ENCODE results near the gene CDCA7L. TPM values are rescaled to one million over a fixed set of nuclear protein-coding genes. Genes with fewer than 3 reads are reported as not detected.

CDCA7L gene
- polyA plus RNA-seq (ENCODE audit: insufficient read length), result 16.0 TPM

GRCh38 chr7:21945454-21946221 is at the start of gene CDCA7L:
TSS of gene CDCA7L (minus strand) at chr7:21945899. CDS start at chr7:21945804, 95 bp downstream.
- peak; percentile 75 for DNase-seq

GRCh38 chr7:21986096-21986495 is 40.4 kb upstream of the CDCA7L start:
- DNase-seq, result no peak

GRCh38 chr7:21984042-21984441 is 38.3 kb upstream of the CDCA7L start:
- no peak for DNase-seq

GRCh38 chr7:21983056-21983455 is 37.4 kb upstream of the CDCA7L start:
- no peak for DNase-seq

GRCh38 chr7:21981524-21981923 is 35.8 kb upstream of the CDCA7L start:
- no peak for DNase-seq

DNA sequence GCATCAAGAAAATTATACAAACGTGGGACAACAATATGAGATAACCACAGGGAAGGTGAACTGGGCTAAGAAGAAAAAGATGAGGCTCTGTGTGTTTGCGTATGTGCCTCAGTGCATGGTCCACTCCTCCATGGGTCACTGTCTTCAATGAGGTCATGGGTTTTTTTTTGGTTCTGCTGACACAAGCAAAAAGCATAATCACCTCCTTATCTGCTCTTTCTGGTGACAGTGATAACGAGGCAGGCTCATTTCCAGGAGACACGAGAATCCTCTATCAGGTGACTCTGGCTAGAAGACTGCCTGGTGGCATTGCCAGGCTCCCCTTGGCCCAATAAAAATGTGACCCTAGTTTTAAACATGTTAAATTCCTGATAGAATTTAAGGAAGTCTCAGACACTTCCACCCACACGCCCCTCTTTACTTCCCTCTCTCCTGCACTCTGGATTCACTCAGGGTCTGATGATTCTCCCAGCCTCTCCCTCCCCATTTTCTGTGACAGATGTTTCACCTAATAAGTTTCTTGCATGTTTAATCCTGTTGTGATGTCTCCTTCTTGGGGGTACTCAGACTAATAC is 35.3 kb upstream of the CDCA7L start:
- no peak for DNase-seq

GRCh38 chr7:21972397-21972784 is 26.7 kb upstream of the CDCA7L start:
- DNase-seq, result no peak

DNA sequence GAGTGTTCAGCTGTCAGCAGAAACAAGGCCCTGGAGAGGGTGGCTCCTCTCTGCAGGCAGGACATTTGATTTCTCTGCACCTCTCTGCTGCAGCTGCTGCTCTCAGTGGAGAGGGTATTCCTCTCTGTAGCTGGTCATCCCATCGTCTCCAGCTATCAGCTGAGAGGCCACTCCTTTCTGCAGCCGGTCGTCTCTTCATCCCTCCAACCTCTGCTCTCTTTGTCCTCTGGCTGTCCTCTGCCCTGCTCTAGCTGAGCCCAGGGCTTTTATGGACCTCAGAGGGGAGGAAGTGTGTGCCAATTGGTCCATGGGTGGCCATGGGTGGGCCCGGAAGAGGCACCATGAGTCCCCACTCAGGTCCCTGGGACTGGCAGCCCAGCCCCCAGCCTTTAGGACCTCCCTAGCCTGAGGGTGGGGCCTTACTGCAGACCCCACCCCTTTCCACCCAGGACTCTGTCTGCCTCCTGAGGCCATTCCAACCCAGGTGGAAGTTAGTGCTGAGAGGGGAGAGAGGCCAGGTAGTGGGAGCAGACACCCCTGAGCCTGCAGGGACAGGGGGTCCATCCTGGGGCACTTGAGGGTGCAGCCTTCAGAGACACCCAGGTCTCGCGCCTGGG is 26.2 kb upstream of the CDCA7L start:
- DNase-seq, result no peak

DNA sequence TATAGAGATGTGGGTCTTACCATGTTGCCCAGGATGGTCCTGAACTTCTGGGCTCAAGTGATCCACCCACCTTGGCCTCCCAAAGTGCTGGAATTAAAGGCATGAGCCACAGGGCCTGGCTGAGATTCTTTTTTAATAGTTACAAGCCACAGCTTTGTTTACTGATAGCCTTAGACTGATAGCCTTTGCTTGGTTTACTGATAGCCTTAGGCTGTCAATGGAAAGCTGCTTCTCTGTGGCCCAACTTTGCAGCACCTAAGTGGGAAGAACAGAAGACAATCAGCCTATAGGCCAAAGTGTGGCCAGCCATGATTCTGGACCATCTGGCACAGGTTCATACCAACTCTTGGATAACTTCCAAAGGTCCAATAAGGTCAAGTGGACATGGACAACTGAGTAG is 24.1 kb upstream of the CDCA7L start:
- no peak for DNase-seq

DNA sequence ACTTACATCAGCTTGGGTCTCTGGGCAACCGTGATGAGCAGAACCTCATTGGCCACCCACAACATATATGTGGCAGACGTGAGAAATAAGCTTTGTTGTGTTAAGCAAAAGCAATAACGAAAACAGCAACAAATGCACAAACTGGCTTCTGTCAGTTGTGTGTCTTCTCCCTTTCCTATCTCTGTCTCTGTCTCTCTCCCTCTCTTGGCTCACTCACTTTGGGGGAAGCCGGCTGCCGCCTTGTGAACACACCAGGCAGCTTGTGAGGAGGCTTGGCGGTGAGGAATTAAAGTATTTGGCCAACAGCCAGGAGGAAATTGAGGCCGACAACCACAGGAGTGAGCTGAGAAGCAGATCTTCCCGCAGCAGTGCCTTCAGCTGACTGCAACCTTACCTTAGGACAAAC is 21.9 kb upstream of the CDCA7L start:
- DNase-seq, result no peak

DNA sequence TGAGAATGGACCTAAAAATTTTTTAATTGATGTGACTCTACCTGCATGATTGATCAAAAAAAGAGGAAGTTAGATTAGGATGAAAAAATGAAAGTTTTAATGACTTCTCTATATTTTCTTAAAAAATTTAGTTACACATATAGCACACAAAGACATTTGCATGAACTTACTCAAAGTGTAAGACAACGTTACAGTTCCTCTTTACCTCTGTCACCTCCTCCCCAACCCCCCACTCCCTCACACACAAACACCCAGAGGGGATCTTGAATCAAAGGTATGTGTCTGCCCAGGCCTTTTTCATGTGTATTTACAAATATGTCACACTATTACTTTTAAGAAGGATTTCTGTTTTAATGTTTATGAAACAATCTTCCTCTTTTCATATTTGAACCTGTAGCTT is 20.6 kb upstream of the CDCA7L start:
- no peak for DNase-seq

GRCh38 chr7:21965291-21965690 is 19.6 kb upstream of the CDCA7L start:
- no peak for DNase-seq

DNA sequence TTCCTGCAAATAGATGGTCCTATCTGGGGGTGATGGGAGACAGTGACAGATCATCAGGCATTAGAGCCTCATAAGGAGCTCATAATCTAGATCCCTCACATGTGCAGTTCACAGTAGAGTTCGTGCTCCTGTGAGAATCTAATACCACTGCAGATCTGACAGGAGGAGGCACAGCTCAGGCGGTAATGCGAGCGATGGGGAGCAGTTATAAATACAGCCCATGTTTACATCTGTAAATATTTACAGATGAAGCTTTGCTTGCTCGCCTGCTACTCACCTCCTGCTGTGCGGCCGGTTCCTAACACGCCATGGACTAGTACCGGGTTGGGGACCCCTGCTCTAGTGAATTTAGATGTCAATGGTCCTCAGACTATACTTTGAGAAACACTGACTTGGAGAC is 17.0 kb upstream of the CDCA7L start:
- DNase-seq, result no peak

- DNase-seq, result no peak
Observed at GRCh38 chr7:21960922-21961321, 15.2 kb upstream of the CDCA7L start.

DNA sequence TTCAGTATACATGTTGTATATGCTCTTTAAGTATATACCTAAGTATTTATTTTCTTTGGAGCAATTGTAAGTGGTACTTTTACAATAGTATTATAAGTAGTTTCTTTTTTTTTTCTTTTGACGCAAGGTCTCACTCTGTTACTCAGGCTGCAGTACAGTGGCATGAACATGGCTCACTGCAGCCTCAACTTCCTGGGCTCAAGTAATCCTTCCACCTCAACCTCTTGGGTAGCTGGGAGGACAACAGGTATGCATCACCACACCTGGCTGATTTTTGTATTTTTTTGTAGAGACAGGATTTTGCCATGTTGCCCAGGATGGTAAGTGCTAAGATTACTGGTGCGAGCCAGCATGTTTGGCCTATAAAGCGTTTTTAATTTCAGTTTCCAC is 13.7 kb upstream of the CDCA7L start:
- DNase-seq, result no peak

GRCh38 chr7:21953781-21954180 is 8.1 kb upstream of the CDCA7L start:
- no peak for DNase-seq

DNA sequence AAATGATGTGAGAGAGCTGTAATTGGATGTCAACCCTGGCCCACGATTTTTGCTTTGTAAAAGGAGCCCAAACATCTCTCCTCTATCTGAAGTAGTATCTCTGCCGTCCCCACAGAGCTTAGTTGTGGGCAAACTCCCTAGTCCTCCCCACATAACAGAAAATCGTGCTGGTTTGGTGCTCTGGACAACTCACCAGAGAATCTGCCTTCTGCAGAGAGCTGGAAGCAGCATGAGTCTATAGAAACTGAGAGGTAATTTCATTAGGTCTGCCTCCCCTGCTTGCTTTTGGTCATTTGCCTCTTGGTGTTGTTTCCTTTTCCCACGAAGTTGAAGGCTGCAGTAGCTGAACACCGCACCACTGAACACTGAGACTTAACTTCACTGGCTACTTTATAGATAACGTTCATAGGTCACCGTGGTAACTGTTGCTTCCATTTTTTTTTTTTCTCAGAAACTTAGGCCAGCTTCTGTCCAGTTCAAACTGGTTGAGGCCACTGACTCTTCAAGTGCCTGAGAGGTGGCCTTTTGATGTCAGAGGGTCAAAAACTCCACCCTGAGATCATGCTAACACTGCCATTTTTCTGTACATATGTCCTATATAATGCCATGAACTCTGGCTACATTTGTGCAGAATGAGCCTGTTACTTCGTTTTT is 3.3 kb upstream of the CDCA7L start:
- DNase-seq, result no peak

DNA sequence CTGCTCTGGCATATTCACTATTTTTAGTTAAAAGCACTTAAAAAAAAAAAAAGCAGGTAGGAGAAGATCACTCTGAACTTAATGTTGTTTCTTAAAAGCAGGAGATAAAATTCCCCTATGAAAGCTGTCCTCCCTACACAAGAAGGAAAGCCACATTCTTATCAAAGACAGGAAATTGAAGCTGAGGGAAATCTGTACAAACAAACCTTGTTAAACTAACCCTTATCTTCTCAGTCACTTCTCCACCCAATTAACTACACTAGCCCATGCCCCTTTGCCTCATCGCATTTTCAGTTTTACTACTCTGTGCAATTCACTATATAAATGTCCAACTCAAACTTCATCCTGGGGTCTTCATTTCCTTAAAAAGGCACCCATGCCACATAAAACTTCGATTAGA is 2.7 kb upstream of the CDCA7L start:
- DNase-seq, result no peak

- no peak for DNase-seq
Observed at GRCh38 chr7:21947946-21948345, 2.2 kb upstream of the CDCA7L start.

DNA sequence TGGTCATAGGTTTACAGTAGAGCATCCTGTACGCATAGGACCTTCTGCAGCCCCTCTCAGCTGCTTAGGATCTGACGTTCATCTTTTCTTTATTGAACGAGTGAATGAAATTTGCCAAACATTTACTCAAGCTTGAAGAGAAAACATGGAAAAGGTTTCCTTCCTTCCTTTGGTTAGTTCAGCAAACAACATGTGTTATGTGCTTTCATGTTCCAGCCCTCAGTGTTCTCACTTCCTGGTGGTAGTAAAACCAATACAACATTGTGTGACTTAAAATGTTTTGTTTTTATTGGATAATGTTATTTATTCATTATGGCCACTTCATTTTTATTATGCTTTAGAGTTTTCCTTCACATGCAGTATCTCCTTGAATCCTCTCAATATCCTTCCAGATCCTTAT is 1.4 kb upstream of the CDCA7L start:
- DNase-seq, result no peak

DNA sequence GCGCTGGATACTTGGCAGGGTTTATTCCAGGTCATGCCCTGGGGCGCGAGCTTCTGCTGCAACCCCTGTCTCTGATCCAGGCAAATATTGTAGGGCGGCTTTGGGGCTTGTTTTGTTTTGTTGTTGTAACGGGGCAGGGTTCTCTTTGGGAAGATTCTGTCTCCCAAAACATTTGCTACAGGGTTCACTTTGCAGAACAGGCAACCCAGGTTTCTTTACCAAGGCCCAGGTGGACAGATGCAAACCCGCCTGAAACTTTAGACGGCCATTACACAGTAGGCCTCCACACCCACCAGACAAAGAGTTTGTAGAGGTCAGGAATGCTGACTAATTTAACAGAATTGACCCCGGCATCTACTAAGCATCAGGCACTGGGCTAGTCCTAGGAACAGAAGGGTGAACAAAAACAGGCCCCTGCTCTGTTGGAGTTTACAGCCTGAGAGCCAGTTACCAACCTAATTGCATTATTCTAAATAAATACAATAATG is 567 bp upstream of the CDCA7L start:
- DNase-seq, result no peak

- DNase-seq, result peak; percentile 18
Observed at GRCh38 chr7:21944616-21945453, 864 bp downstream of the CDCA7L start.
